PC-9 (cell line): ENCODE data around the gene OR2Z1.

ENCODE experiments used
- CTCF ChIP-seq: fragments of 200-600 bp; sonication (generic); conservative IDR thresholded peaks from 2 replicates; pipeline ENCODE4 v1.6.1; 2017; ENCODE audit warnings: mixed run types, antibody characterized with exemption, mild to moderate bottlenecking, moderate library complexity
- EZH2 ChIP-seq: fragments of 200-600 bp; sonication (generic); IDR thresholded peaks from 2 replicates; pipeline ENCODE4 v1.8.0; 2017; ENCODE audit warnings: antibody characterized with exemption, low read depth

- TF ChIP-seq CTCF (no peak), EZH2 (no peak)
These were observed 39.0 kb upstream of the OR2Z1 start for GRCh38 chr19:8682472-8682871.
